GM12878 (cell line): ENCODE data around the gene MAST2. TPM values are rescaled to one million over a fixed set of nuclear protein-coding genes. Genes with fewer than 3 reads are reported as not detected.

Experiments used
- ATAC-seq: fragments of 200-7000 bp; cut with Tn5 transposase; 3 replicates; pipeline ENCODE4 v1.9.1; 2020; ENCODE audit warnings: mild to moderate bottlenecking, moderate library complexity
- BruUV-seq: library from RNA; stranded (reverse); fragments of 400-500 nt; replicated peaks from 2 replicates; lab custom pipeline; 2021; lab: Mats Ljungman, UMichigan
- CTCF ChIA-PET: fragments of 300-600 bp; sonication (Branson Sonifier 250); formaldehyde crosslinking; extraction: SDS; loops from one replicate; lab custom pipeline; 2021; ENCODE audit warnings: inconsistent platforms; lab: Yijun Ruan, JAX
- POLR2A ChIA-PET: fragments of 350-600 bp; formaldehyde crosslinking; extraction: SDS; loops from one replicate; lab custom pipeline; 2021; ENCODE audit warnings: inconsistent platforms; lab: Charles Lee
- RAD21 ChIA-PET: fragments of 300-600 bp; sonication (Branson Sonifier 250); formaldehyde crosslinking; loops from one replicate; lab custom pipeline; 2023; ENCODE audit warnings: antibody characterized with exemption; ENCODE audit not compliant: unreplicated experiment; lab: Charles Lee
- SMC1A ChIA-PET: fragments of 300-600 bp; sonication (Branson Sonifier 250); formaldehyde crosslinking; loops from one replicate; lab custom pipeline; 2023; ENCODE audit not compliant: unreplicated experiment, uncharacterized antibody; lab: Charles Lee
- DNase-seq: peaks from one replicate; pipeline ENCODE4 v3.0.0-alpha.2; 2011; ENCODE audit warnings: low read depth, low spot score
- FAIRE-seq: peaks from 3 replicates; lab custom pipeline; 2011; peaks lifted over from hg19 to GRCh38; lab: Jason Lieb, UNC
- H2AFZ ChIP-seq: 2 replicates; pipeline ENCODE4 v1.6.0; 2011; ENCODE audit warnings: low read depth, low read length, control low read depth; ENCODE audit not compliant: control insufficient read depth
- H3K27ac ChIP-seq: 2 replicates; pipeline ENCODE4 v1.5.1; 2011; ENCODE audit warnings: control low read depth; ENCODE audit not compliant: control insufficient read depth, insufficient read depth
- H3K27me3 ChIP-seq, 2 experiments: replicated peaks in 1 of 2; 2 replicates each; pipeline versions ENCODE4 v1.6.0 to v1.6.1; 2011; ENCODE audit warnings: low read length in 1 of 2; ENCODE audit not compliant: control insufficient read depth in 2 of 2, insufficient read depth in 2 of 2
- H3K36me3 ChIP-seq, 2 experiments: 2 replicates each; pipeline ENCODE4 v1.5.1; 2011; ENCODE audit warnings: low read length in 1 of 2; ENCODE audit not compliant: control insufficient read depth in 2 of 2, insufficient read depth in 2 of 2
- H3K4me1 ChIP-seq: 2 replicates; pipeline ENCODE4 v1.6.1; 2011; ENCODE audit warnings: mild to moderate bottlenecking, low read length, moderate library complexity, mixed read lengths; ENCODE audit not compliant: control insufficient read depth, insufficient read depth
- H3K4me2 ChIP-seq: 2 replicates; pipeline ENCODE4 v1.6.0; 2011; ENCODE audit warnings: control low read depth; ENCODE audit not compliant: control insufficient read depth, insufficient read depth
- H3K4me3 ChIP-seq: fragments of 200-600 bp; sonication (generic); 2 replicates; pipeline ENCODE4 v1.5.1; 2016
- H3K79me2 ChIP-seq: 2 replicates; pipeline ENCODE4 v1.6.0; 2011; ENCODE audit warnings: low read length; ENCODE audit not compliant: control insufficient read depth, insufficient read depth
- H3K9ac ChIP-seq: 2 replicates; pipeline ENCODE4 v1.8.0; 2011; ENCODE audit warnings: low read length, control low read depth, mixed read lengths; ENCODE audit not compliant: control insufficient read depth, insufficient read depth
- H3K9me3 ChIP-seq: replicated peaks from 3 replicates; pipeline ENCODE4 v1.5.1; 2011; ENCODE audit warnings: mild to moderate bottlenecking, low read length; ENCODE audit not compliant: control insufficient read depth, insufficient read depth
- H4K20me1 ChIP-seq: 2 replicates; pipeline ENCODE4 v1.6.0; 2011; ENCODE audit not compliant: control insufficient read depth, insufficient read depth
- ASH2L ChIP-seq: fragments of 300-600, 200-600 bp; sonication (generic); IDR thresholded peaks from 2 replicates; pipeline ENCODE4 v1.6.1; 2017; ENCODE audit warnings: low read depth, mild to moderate bottlenecking, borderline replicate concordance
- GABPA ChIP-seq: IDR thresholded peaks from 2 replicates; pipeline ENCODE4 v1.6.1; 2014; ENCODE audit warnings: antibody characterized with exemption, low read depth, mild to moderate bottlenecking, inconsistent platforms
- MEF2B ChIP-seq: fragments of 450-650 bp; IDR thresholded peaks from 2 replicates; pipeline ENCODE4 v1.6.1; 2018; ENCODE audit warnings: mild to moderate bottlenecking, moderate library complexity; ENCODE audit not compliant: partially characterized antibody, poor library complexity, severe bottlenecking
- MXI1 ChIP-seq: fragments of 150-350 bp; IDR thresholded peaks from 2 replicates; pipeline ENCODE4 v1.6.1; 2011; ENCODE audit warnings: low read depth, mild to moderate bottlenecking, inconsistent platforms, low read length, improper control_type of control experiment
- NFYB ChIP-seq: IDR thresholded peaks from 2 replicates; pipeline ENCODE4 v1.6.1; 2011; ENCODE audit warnings: low read depth, mild to moderate bottlenecking, low read length, improper control_type of control experiment, moderate library complexity; ENCODE audit not compliant: insufficient read depth
- PAX5 ChIP-seq: IDR thresholded peaks from 2 replicates; pipeline ENCODE4 v1.6.1; 2011; ENCODE audit warnings: low read depth, low read length, borderline replicate concordance
- TCF3 ChIP-seq: IDR thresholded peaks from 2 replicates; pipeline ENCODE4 v1.6.1; 2012; ENCODE audit warnings: low read depth, mild to moderate bottlenecking, low read length, borderline replicate concordance; ENCODE audit not compliant: insufficient read depth
- WRNIP1 ChIP-seq: IDR thresholded peaks from 2 replicates; pipeline ENCODE4 v1.6.1; 2011; ENCODE audit warnings: low read depth, low read length, improper control_type of control experiment, borderline replicate concordance
- ZNF217 ChIP-seq: fragments of 450-650 bp; IDR thresholded peaks from 2 replicates; pipeline ENCODE4 v1.6.1; 2017; ENCODE audit warnings: antibody characterized with exemption, mild to moderate bottlenecking
- ZNF384 ChIP-seq: IDR thresholded peaks from 2 replicates; pipeline ENCODE4 v1.6.1; 2012; ENCODE audit warnings: low read depth, mild to moderate bottlenecking, low read length, improper control_type of control experiment, borderline replicate concordance
- ZSCAN29 ChIP-seq: fragments of 450-650 bp; IDR thresholded peaks from 2 replicates; pipeline ENCODE4 v1.6.1; 2017; ENCODE audit warnings: mild to moderate bottlenecking, moderate library complexity
- WGBS: methylation state at CpG from one replicate; pipeline ENCODE4 v1.1.6; 2016; ENCODE audit warnings: low lambda C conversion rate; ENCODE audit not compliant: insufficient replicate concordance, insufficient coverage; ENCODE audit errors: missing lambda C conversion rate; 5-methylcytosine and 5-hydroxymethylcytosine counted together
- in situ Hi-C: fragments of 300-500 bp; cut with MboI; formaldehyde crosslinking; loops from 9 replicates; pipeline ENCODE4 v1.14.3; 2018; ENCODE audit warnings: mixed read lengths
- intact Hi-C: fragments of 100-400 bp; cut with micrococcal nuclease; formaldehyde crosslinking; loops from one replicate; pipeline ENCODE4 v1.14.2; 2022; ENCODE audit not compliant: unreplicated experiment
- polyA plus RNA-seq, 11 experiments: library from polyadenylated mRNA; depleted of rRNA in 4 of 11; unstranded in 6 of 11; stranded (reverse) in 5 of 11; fragments of >200 nt; fragmentation: Nextera tagmentation in 4 of 11; fragmentation: Illumina TruSeq in 1 of 11; extraction: Ambion mirVana in 4 of 11; extraction: Trizol in 1 of 11; gene quantifications; 1 replicate in 1 of 11; 2 replicates in 10 of 11; pipeline versions ENCODE4 v1.2.1 to v1.2.3, GENCODE V29; 2011 to 2016; ENCODE audit warnings: inconsistent platforms in 2 of 11, missing spikeins in 2 of 11, low read depth in 1 of 11
- total RNA-seq, 4 experiments: library from RNA; depleted of rRNA in 3 of 4; stranded (reverse); fragments of >200 nt in 3 of 4; fragmentation: Illumina TruSeq in 1 of 4; extraction: Trizol in 1 of 4; gene quantifications; 2 replicates each; pipeline versions ENCODE4 v1.2.1 to v1.2.3, GENCODE V29; 2013 to 2021
- TF ChIP-seq, protein P1 (sequence below): IDR thresholded peaks from 2 replicates; pipeline ENCODE4 v1.6.1; 2011; ENCODE audit warnings: borderline replicate concordance, low read depth, mild to moderate bottlenecking, moderate library complexity, mixed read lengths, low read length; ENCODE audit not compliant: insufficient read depth; ENCODE audit errors: extremely low read length
- TF ChIP-seq, protein P2 (sequence below): IDR thresholded peaks from 2 replicates; pipeline ENCODE4 v1.6.1; 2011; ENCODE audit warnings: low read depth, low read length, improper control_type of control experiment, borderline replicate concordance
- TF ChIP-seq, protein P3 (sequence below): fragments of 150-350 bp; IDR thresholded peaks from 2 replicates; pipeline ENCODE4 v1.6.1; 2016; ENCODE audit warnings: low read depth, low read length
- TF ChIP-seq, protein P4 (sequence below): fragments of 450-650 bp; conservative IDR thresholded peaks from 2 replicates; pipeline ENCODE4 v1.6.1; 2017; ENCODE audit warnings: mild to moderate bottlenecking, moderate library complexity

MAST2 gene
- total and polyA plus RNA-seq, 10 of the 15 experiments (the other 5 are each of a cell fraction or from before 2014, with no cell fraction given), result 1.0 to 28.7 (median 13.8) TPM

DNA sequence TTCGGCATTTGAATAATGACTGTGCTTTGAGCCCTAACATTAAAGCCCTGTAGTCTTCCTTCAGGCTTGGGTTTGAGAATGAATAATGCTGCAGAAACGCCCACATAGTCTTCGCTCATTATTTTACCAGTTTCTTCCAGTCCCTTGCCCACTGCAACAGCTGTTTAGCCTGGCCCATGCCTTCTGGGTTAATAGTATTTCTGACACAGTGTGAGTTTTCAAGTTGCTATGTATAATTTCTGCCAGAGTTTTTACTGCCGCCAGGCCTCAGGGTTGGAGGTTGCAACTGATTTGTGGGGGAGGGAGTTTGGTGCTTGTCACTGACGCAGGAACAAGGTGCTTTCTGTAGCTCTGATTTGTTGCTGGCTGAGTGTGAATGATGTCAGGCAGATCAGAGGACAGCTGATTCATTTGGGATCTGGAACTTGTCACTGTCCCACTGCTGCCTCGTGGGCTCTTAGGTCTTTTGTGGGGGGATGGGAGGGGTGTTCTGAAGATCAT lies 109.8 kb downstream of the MAST2 start:
- ChIA-PET RAD21 (interaction anchor here (0.6 to 2.4 kb wide), 5 partner anchors 10 to 573 kb away, joined by 3 to 6 read pairs (median 3); partner anchors contain the start of gene TOE1), POLR2A (interaction anchor here (1.1 to 1.9 kb wide), 2 partner anchors 10 to 31 kb away, joined by 3 to 4 read pairs; no protein-coding TSS in a partner anchor), SMC1A (interaction anchor here (0.9 to 2.1 kb wide), 13 partner anchors 8 to 100 kb away, joined by 3 to 5 read pairs (median 4); no protein-coding TSS in a partner anchor), CTCF (interaction anchor here (0.8 to 1.2 kb wide), 4 partner anchors 9 to 16 kb away, joined by 3 to 6 read pairs (median 4); no protein-coding TSS in a partner anchor)
- ATAC-seq (peak; percentile 52), DNase-seq (no peak), FAIRE-seq (no peak)
- intact Hi-C loops, result no loop called here
- Histone ChIP-seq H3K9me3 (no peaks in the 10 kb centered on the region), H3K9ac (no peak overlapping the region), H2AFZ (no peak overlapping the region), H3K36me3 (no peaks in the 10 kb centered on the region; a peak in 1 of 4 replicates), H3K4me3 (no peak overlapping the region), H3K4me2 (no peak overlapping the region), H3K27ac (no peak overlapping the region), H3K4me1 (peaks cover 3% of the 10 kb centered on the region; the same call in 1 of the 2 replicates), H3K79me2 (no peaks in the 10 kb centered on the region), H3K27me3 (no peaks in the 10 kb centered on the region), H4K20me1 (no peaks in the 10 kb centered on the region)
- BruUV-seq, result no TSS peak
- in situ Hi-C loops, result no loop called here
- 60% methylated on average over 6 of the region's 6 CpGs for WGBS
- no peak for TF ChIP-seq PAX5
- TF ChIP-seq TCF3, result no peak
- no peak for TF ChIP-seq GABPA
- no peak for TF ChIP-seq ZNF217
- TF ChIP-seq MEF2B, result no peak
- TF ChIP-seq, protein P1, sequence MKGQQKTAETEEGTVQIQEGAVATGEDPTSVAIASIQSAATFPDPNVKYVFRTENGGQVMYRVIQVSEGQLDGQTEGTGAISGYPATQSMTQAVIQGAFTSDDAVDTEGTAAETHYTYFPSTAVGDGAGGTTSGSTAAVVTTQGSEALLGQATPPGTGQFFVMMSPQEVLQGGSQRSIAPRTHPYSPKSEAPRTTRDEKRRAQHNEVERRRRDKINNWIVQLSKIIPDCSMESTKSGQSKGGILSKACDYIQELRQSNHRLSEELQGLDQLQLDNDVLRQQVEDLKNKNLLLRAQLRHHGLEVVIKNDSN, result no peak
- TF ChIP-seq, protein P2, sequence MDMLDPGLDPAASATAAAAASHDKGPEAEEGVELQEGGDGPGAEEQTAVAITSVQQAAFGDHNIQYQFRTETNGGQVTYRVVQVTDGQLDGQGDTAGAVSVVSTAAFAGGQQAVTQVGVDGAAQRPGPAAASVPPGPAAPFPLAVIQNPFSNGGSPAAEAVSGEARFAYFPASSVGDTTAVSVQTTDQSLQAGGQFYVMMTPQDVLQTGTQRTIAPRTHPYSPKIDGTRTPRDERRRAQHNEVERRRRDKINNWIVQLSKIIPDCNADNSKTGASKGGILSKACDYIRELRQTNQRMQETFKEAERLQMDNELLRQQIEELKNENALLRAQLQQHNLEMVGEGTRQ, result no peak
- TF ChIP-seq, protein P3, sequence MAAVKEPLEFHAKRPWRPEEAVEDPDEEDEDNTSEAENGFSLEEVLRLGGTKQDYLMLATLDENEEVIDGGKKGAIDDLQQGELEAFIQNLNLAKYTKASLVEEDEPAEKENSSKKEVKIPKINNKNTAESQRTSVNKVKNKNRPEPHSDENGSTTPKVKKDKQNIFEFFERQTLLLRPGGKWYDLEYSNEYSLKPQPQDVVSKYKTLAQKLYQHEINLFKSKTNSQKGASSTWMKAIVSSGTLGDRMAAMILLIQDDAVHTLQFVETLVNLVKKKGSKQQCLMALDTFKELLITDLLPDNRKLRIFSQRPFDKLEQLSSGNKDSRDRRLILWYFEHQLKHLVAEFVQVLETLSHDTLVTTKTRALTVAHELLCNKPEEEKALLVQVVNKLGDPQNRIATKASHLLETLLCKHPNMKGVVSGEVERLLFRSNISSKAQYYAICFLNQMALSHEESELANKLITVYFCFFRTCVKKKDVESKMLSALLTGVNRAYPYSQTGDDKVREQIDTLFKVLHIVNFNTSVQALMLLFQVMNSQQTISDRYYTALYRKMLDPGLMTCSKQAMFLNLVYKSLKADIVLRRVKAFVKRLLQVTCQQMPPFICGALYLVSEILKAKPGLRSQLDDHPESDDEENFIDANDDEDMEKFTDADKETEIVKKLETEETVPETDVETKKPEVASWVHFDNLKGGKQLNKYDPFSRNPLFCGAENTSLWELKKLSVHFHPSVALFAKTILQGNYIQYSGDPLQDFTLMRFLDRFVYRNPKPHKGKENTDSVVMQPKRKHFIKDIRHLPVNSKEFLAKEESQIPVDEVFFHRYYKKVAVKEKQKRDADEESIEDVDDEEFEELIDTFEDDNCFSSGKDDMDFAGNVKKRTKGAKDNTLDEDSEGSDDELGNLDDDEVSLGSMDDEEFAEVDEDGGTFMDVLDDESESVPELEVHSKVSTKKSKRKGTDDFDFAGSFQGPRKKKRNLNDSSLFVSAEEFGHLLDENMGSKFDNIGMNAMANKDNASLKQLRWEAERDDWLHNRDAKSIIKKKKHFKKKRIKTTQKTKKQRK, result no peak
- no peak for TF ChIP-seq MXI1
- TF ChIP-seq ZSCAN29, result no peak
- no peak for TF ChIP-seq ZNF384
- TF ChIP-seq, protein P4, sequence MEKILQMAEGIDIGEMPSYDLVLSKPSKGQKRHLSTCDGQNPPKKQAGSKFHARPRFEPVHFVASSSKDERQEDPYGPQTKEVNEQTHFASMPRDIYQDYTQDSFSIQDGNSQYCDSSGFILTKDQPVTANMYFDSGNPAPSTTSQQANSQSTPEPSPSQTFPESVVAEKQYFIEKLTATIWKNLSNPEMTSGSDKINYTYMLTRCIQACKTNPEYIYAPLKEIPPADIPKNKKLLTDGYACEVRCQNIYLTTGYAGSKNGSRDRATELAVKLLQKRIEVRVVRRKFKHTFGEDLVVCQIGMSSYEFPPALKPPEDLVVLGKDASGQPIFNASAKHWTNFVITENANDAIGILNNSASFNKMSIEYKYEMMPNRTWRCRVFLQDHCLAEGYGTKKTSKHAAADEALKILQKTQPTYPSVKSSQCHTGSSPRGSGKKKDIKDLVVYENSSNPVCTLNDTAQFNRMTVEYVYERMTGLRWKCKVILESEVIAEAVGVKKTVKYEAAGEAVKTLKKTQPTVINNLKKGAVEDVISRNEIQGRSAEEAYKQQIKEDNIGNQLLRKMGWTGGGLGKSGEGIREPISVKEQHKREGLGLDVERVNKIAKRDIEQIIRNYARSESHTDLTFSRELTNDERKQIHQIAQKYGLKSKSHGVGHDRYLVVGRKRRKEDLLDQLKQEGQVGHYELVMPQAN, result no peak
- no peak for TF ChIP-seq NFYB
- no peak for TF ChIP-seq ASH2L
- no peak for TF ChIP-seq WRNIP1
